Kidney glomerular epithelial cell (primary cell): ENCODE measurements around the gene MAST4.

Experiments used
- DNase-seq: peaks from one replicate; lab custom pipeline; 2025; lab: John Stamatoyannopoulos, UW

MAST4 gene

GRCh38 chr5:66874004-66874403 lies 277.8 kb downstream of the MAST4 start:
- DNase-seq = no peak

- DNase-seq = no peak
Observed at GRCh38 chr5:66875315-66875714, 279.1 kb downstream of the MAST4 start.

DNA sequence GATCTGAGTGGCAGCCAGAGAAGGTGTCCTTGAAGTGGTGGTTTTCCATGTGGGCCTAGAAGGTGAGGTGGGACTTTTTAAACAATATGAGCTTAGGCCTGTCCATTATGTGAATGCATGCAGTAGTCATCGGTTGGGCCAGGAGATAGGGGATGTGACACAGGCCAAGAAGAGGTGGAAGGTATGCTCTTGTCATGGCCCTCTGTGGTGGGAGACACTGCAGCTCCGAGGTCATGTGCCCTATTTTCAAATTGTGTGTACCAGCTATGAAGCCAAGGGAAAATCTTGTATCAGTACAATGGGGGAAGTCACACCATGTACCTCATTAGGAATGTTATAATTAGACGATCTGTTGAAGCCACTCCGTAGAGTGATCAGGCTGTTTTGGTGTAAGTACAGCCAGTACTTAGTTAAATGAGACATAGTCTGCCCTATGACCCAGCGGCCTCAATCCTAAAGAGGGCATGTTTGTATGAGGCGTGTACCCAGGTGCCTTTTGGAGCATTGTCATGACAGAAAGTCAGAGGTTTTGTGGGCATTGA lies 280.1 kb downstream of the MAST4 start:
- DNase-seq = no peak

GRCh38 chr5:66877843-66878242 lies 281.6 kb downstream of the MAST4 start:
- DNase-seq = peak; percentile 45

DNA sequence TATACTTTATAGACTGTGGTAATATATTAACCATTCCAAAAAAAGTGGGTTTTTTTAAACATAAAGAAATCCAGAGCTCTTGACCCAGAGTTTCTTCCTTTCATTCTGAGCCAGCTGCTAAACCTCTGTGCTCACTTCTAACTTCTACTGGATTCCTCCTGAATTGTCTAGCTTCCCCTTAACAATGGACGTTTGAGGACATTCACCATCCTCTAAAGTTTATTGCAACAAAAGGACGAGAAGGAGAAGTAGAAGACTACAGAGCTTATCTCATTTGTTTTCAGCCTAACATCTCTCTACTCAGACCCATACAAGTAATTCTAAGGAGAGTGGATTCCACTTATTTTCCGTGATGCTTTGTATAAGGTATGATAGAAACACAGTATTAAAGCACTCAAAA lies 284.2 kb downstream of the MAST4 start:
- no peak for DNase-seq

DNA sequence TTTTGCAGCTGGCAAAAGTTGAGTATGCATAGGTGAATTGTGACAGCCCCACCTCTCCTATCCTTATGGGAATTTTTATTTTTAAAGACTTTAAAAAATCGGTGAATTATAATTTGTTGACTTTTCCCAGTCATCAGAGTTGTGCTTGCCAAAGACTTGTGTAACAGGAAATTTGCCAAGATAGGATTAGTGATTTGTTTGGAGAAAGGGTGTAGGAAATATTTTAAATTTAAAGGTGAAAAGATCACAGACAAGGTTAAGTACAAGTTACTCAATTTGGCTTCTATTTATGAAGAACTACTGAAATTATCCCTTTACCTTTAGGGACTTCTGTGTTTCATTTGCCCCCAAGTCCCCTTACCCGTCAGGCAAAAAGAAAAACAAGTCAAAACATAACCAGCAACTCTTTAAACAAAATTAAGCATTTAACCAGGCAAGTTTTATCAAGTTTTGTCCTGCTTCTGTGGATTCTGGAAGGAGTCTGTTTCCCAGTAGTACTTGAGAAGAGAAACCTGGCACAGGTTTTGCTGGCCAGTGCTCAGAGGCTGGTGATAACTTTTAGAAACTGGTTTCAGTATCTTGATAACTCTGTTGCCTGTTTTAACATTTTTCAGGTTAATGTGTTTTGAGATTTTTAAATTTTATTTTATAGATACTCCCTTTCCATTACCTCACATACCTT lies 285.4 kb downstream of the MAST4 start:
- no peak for DNase-seq

DNA sequence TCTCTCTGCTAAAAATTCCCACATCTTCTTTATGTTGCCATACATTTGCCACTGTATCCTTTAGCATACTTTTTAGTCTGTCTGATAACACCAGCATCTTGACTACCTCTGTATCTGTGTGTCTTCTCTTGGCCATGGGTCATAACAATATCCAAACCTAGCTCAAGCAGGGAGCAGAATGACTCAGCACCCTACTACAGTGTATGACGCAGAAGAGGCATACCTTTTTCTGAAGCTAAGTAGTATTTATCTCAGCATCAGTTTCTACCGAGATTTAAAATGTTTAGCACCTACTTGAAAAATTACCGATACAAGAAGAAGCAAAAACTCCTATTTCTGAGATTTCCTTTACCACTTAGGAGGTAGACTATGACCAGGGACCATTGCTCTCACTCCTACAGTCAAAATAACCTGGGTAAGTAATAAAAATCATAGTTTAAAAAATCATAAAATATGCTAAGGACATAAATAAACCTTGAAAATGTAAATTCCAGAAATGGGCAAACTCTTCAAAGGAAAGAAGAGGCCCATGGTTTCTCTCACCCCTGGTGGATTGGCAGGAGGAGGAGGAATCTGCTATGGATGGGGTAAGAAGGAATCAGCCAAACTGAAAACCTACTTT lies 286.5 kb downstream of the MAST4 start:
- no peak for DNase-seq

- no peak for DNase-seq
Observed at GRCh38 chr5:66884564-66885243, 288.5 kb downstream of the MAST4 start.

DNA sequence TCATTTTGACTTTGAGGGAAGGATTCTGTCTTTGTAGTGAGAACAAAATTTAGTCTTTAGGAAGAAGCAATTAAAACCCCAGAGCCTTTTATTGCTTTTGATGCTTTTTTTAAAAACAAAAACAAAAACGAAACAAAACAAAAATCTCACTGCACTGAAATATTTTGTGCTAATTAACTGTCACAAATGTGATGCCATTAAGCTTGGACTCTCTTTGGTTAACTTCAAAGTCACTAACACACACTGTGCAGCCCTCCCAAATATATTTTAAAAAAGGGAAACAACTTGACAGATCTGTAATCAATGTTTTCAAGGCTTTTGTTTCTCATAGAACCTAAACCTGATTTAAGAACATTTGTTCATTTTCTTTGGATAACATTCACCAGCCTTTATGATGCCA lies 290.7 kb downstream of the MAST4 start:
- DNase-seq = no peak

GRCh38 chr5:66888613-66889012 lies 292.4 kb downstream of the MAST4 start:
- DNase-seq = no peak

DNA sequence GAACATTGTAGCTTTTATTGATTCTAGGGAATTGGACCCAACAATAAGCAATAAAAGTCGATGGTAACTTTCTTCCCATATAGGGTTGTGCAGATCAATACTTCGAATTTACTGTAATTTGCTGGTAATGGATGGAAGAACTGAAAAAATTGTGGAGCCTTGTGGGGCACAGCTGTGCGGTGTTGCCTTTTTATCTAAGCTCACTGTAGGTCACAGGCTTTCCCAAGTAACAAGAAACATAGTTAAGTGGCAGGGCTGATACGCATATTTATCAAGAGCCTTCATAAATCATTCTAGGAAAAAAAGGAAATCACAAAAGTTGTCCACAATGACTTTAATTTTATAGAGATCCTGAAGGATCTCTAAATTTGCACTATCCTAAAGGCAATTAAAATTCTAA lies 292.9 kb downstream of the MAST4 start:
- no peak for DNase-seq

- DNase-seq = no peak
Observed at GRCh38 chr5:66889524-66889923, 293.3 kb downstream of the MAST4 start.

- peak; percentile 58 for DNase-seq
Observed at GRCh38 chr5:66891184-66891925, 295.2 kb downstream of the MAST4 start.

DNA sequence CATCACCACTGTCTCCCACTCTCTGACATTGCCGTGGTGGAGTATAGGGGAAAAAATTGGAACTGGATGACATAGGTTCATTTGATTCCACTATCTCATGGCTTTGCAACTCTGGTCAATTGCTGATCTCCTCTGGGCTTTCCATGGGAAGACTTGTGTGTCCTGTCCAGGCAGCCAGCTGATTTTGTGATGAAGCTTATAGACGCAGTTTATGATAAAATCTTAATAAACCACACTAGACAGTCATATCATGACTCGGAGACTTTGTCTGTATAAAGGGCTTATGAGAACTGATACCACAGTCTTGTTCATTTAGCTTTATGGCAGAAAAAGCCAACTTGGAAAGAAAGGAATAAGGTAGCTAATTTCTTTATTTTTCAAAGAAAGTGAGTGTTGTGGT lies 296.5 kb downstream of the MAST4 start:
- no peak for DNase-seq

DNA sequence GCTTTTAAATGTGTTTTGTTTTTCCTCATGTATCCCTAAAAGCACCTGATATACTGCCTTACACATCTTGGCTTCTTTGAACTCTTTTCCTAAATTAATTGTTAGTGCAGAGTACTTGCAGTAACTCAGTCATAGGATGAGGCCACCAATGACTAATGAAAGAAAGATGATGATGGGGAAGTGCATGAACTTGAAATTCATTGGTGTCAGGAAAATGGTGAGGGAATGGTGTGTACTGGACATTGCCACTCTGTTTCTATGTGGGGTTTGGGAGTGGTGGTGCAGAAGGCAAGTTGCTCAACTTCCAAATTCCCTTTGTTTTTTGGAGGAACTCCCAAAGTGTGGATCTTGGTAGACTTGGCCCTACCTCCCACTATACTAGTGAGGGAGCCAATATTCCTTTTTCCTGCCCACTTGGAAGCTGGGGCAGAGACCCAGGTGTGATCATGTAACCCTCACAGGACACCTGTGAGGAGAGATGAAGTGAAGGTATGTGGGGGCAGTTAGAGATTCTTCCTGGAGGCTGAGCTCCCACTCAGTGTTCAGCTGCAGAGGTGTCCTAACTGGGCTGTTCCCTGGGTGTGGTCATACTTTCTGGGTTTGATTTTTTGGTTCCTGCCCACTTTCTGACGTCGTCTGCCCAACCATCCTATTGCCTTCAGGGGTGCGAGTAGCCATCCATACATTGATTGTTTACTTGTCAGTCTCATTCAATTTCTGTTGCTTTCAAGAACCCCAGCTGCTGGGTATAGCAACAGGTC lies 298.5 kb downstream of the MAST4 start:
- DNase-seq = no peak

DNA sequence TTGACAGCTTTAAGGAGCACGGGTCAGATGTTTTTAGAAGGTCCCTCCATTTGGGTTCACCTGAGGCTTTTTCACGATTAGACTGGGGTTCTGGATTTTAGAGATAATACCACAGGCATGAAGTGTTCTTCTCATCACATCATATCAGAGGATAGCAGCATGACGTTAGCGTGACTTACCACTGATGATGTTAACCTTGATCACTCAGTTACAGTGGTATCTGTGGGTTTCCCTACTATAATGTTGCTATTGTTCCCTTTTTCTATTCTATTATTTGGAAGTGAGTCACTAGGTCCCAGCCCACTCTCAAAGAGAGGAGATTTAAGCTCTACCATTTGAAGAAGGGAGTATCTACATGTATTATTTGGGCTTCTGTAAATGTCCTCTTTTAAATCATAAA lies 300.0 kb downstream of the MAST4 start:
- no peak for DNase-seq

GRCh38 chr5:66897356-66897755 lies 301.2 kb downstream of the MAST4 start:
- no peak for DNase-seq

DNA sequence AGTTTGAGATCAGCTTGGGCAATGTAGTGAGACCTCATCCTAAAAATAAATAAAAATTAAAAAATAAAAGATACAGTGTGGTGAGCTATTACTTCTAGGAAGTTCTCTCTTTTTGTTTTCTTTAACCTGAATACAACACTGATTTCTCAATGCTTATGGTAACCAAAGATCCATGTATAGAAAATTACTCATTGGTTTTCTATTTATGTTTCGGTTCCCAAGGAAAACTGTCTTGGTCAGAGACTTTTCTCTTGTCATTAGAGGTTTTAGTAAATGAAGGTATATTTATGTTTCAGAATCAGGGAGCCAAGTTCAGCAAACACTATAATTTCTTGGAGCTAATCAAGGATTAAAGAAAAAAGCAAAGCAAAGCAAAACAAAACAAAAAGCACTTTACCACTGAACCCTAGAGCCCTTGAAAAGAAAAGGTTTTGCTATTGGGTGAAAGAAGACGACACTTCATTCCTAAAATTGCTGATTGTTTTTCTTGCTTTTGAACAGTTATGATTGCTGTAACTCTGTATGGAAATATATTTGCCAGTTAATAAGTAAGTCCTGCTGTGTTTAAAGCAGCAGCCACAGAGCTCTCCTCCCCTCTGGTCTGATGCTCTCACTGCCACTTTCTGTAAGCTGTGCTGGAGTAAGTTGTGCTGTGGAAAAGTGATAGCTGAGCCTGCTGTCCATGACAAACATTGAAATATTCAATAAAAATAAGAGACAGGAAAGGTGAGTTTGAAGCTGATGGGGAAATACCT lies 302.2 kb downstream of the MAST4 start:
- DNase-seq = no peak

GRCh38 chr5:66903218-66903617 lies 307.0 kb downstream of the MAST4 start:
- DNase-seq = no peak

- DNase-seq = no peak
Observed at GRCh38 chr5:66903709-66904108, 307.5 kb downstream of the MAST4 start.

DNA sequence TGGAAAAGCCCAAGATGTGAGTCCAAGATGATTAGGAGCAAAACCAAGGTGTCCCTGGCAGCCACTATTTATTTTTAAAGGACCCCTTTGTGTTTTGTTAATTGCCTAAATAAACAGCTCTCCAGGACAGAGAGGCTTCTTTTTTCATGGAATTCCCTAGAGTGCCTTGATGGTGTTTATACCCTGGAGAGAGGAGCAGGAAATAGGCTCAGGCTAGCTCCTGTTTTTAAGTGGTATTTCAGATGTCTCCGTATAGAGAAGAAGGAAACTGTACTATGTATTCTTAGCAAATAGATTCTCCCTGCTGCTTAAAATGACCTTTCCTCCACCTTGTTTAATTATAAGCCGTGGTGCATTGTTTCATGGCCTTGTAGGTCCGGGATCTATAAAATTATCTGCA lies 308.0 kb downstream of the MAST4 start:
- no peak for DNase-seq
